HEK293 (cell line): Measurements from ENCODE around the gene ZSWIM3.

ENCODE experiments used
- CTCF ChIA-PET: fragments of 350-600 bp; formaldehyde crosslinking; extraction: SDS; loops from one replicate; lab custom pipeline; 2021; ENCODE audit warnings: antibody characterized with exemption; lab: Yijun Ruan, JAX
- POLR2A ChIA-PET: fragments of 300-600 bp; formaldehyde crosslinking; extraction: SDS; loops from one replicate; lab custom pipeline; 2020; ENCODE audit warnings: antibody characterized with exemption, inconsistent platforms; lab: Yijun Ruan, JAX
- H3K27ac ChIP-seq: fragments of 200-500 bp; sonication (Bioruptor generic); 2 replicates; pipeline ENCODE4 v1.5.1; 2014; ENCODE audit warnings: low read depth, low read length, control low read depth, inconsistent platforms; ENCODE audit errors: extremely low read depth
- H3K36me3 ChIP-seq, 2 experiments: fragments of 200-500 bp in 1 of 2; sonication (Bioruptor generic) in 1 of 2; 1 replicate in 1 of 2; 2 replicates in 1 of 2; pipeline ENCODE4 v1.5.1; 2014 to 2017; ENCODE audit warnings: inconsistent platforms in 2 of 2, low read length in 2 of 2; ENCODE audit not compliant: control insufficient read depth in 2 of 2, insufficient read depth in 1 of 2
- H3K4me1 ChIP-seq: fragments of 200-500 bp; sonication (Bioruptor generic); 2 replicates; pipeline ENCODE4 v1.5.1; 2014; ENCODE audit warnings: mild to moderate bottlenecking, low read length, inconsistent platforms; ENCODE audit not compliant: control insufficient read depth, insufficient read depth
- H3K4me3 ChIP-seq: 2 replicates; pipeline ENCODE4 v1.5.1; 2011; ENCODE audit warnings: low read depth, mild to moderate bottlenecking, control low read depth, low read length, moderate library complexity
- H3K9me3 ChIP-seq: fragments of 200-500 bp; sonication (Bioruptor generic); 2 replicates; pipeline ENCODE4 v1.5.1; 2014; ENCODE audit warnings: low read depth, low read length, inconsistent platforms; ENCODE audit not compliant: control insufficient read depth, insufficient read depth
- GLIS2 ChIP-seq: fragments of 450-650 bp; formaldehyde crosslinking; IDR thresholded peaks from 2 replicates; pipeline ENCODE4 v1.5.1; 2016; ENCODE audit warnings: missing biosample characterization, missing genetic modification characterization
- KLF1 ChIP-seq: fragments of 450-650 bp; formaldehyde crosslinking; IDR thresholded peaks from 2 replicates; pipeline ENCODE4 v1.5.1; 2016; ENCODE audit warnings: missing biosample characterization, missing genetic modification characterization
- MYNN ChIP-seq: fragments of 450-650 bp; formaldehyde crosslinking; IDR thresholded peaks from 2 replicates; pipeline ENCODE4 v1.5.1; 2016; ENCODE audit warnings: missing biosample characterization, missing genetic modification characterization, borderline replicate concordance
- REPIN1 ChIP-seq: fragments of 450-650 bp; formaldehyde crosslinking; IDR thresholded peaks from 2 replicates; pipeline ENCODE4 v1.5.1; 2017; ENCODE audit warnings: missing biosample characterization, missing genetic modification characterization, low read depth
- SETDB1 ChIP-seq: IDR thresholded peaks from one replicate; pipeline ENCODE4 v1.6.1; 2017; ENCODE audit warnings: mild to moderate bottlenecking, low read length, moderate library complexity, mixed read lengths; ENCODE audit not compliant: insufficient read length
- SP2 ChIP-seq: fragments of 450-650 bp; formaldehyde crosslinking; IDR thresholded peaks from 2 replicates; pipeline ENCODE4 v1.5.1; 2016; ENCODE audit warnings: missing biosample characterization, missing genetic modification characterization
- WT1 ChIP-seq: fragments of 450-650 bp; formaldehyde crosslinking; IDR thresholded peaks from 2 replicates; pipeline ENCODE4 v1.5.1; 2016; ENCODE audit warnings: missing biosample characterization, missing genetic modification characterization
- ZNF114 ChIP-seq: fragments of 450-650 bp; formaldehyde crosslinking; IDR thresholded peaks from 2 replicates; pipeline ENCODE4 v1.5.0; 2017; ENCODE audit warnings: missing biosample characterization, missing genetic modification characterization
- ZNF157 ChIP-seq: fragments of 450-650 bp; formaldehyde crosslinking; IDR thresholded peaks from 2 replicates; pipeline ENCODE4 v1.5.1; 2016; ENCODE audit warnings: missing biosample characterization, missing genetic modification characterization
- ZNF292 ChIP-seq: fragments of 450-650 bp; formaldehyde crosslinking; IDR thresholded peaks from 2 replicates; pipeline ENCODE4 v1.5.1; 2016; ENCODE audit warnings: low read depth, missing biosample characterization, missing genetic modification characterization, borderline replicate concordance
- ZNF302 ChIP-seq: fragments of 450-650 bp; formaldehyde crosslinking; IDR thresholded peaks from 2 replicates; pipeline ENCODE4 v1.5.1; 2016; ENCODE audit warnings: missing biosample characterization, missing genetic modification characterization, low read depth
- ZNF335 ChIP-seq: fragments of 450-650 bp; formaldehyde crosslinking; conservative IDR thresholded peaks from 2 replicates; pipeline ENCODE4 v1.5.1; 2016; ENCODE audit warnings: missing biosample characterization, missing genetic modification characterization
- ZNF354C ChIP-seq: fragments of 450-650 bp; formaldehyde crosslinking; IDR thresholded peaks from 2 replicates; pipeline ENCODE4 v1.5.1; 2016; ENCODE audit warnings: missing biosample characterization, missing genetic modification characterization, low read depth, borderline replicate concordance
- ZNF416 ChIP-seq: fragments of 450-650 bp; formaldehyde crosslinking; IDR thresholded peaks from 2 replicates; pipeline ENCODE4 v1.5.1; 2016; ENCODE audit warnings: missing biosample characterization, missing genetic modification characterization
- ZNF610 ChIP-seq: fragments of 450-650 bp; formaldehyde crosslinking; IDR thresholded peaks from 2 replicates; pipeline ENCODE4 v1.5.1; 2016; ENCODE audit warnings: missing biosample characterization, missing genetic modification characterization, borderline replicate concordance
- TF ChIP-seq, protein P1 (sequence below): fragments of 450-650 bp; formaldehyde crosslinking; IDR thresholded peaks from 2 replicates; pipeline ENCODE4 v1.5.1; 2016; ENCODE audit warnings: missing biosample characterization, missing genetic modification characterization
- TF ChIP-seq, protein P2 (sequence below): fragments of 450-650 bp; formaldehyde crosslinking; IDR thresholded peaks from 2 replicates; pipeline ENCODE4 v1.5.1; 2017; ENCODE audit warnings: missing biosample characterization, mild to moderate bottlenecking, missing genetic modification characterization, moderate library complexity
- TF ChIP-seq, protein P3 (sequence below): fragments of 450-650 bp; formaldehyde crosslinking; IDR thresholded peaks from 2 replicates; pipeline ENCODE4 v1.5.1; 2016; ENCODE audit warnings: missing biosample characterization, missing genetic modification characterization

Gene ZSWIM3

DNA sequence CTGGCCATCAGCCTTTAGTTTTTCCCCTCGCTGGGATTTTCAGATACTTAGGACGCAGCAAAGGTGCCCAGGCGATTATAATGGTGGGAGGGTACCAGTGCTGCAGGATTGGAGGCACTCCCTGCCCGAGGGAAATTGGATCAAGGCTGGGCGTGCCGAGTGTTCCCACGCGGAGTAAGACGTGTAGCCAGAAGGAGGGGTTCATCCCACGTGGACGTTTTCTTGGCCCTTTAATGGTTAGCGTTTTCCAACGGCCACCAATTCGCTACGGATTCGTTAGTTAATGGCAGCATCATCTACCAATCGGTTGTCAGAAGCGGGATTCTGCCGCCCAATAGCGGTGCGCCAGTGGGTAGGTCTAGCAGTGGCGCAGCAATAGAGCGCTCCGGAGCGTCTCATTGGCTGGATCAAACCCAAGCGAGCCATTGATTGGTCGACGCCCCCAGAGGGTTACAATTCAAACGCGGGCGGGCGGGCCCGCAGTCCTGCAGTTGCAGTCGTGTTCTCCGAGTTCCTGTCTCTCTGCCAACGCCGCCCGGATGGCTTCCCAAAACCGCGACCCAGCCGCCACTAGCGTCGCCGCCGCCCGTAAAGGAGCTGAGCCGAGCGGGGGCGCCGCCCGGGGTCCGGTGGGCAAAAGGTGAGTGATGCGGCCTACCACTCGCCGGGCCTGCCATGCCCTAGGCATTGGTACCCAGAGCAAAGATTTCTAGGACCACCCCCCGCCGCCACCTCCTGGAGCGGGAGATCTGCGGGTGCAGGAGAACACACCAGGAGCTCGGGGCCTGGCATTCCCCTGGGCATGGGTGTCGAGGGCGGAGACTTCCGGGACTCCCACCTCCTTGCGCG, 45.0 kb upstream of the ZSWIM3 start, which contains the start of gene UBE2C (continued):
- TF ChIP-seq ZNF157: no peak
- TF ChIP-seq ZNF354C (tag by site-specific recombination): no peak
- no peak for TF ChIP-seq ZNF114
- TF ChIP-seq, protein P1, sequence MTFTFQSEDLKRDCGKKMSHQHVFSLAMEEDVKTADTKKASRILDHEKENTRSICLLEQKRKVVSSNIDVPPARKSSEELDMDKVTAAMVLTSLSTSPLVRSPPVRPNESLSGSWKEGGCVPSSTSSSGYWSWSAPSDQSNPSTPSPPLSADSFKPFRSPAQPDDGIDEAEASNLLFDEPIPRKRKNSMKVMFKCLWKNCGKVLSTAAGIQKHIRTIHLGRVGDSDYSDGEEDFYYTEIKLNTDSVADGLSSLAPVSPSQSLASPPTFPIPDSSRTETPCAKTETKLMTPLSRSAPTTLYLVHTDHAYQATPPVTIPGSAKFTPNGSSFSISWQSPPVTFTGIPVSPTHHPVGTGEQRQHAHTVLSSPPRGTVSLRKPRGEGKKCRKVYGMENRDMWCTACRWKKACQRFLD (tag by site-specific recombination): no peak
- TF ChIP-seq ZNF416 (tag by site-specific recombination): no peak
- no peak for TF ChIP-seq ZNF610 (tag by site-specific recombination)
- TF ChIP-seq WT1 (tag by site-specific recombination): no peak
- peak; percentile 74 for TF ChIP-seq SETDB1
- TF ChIP-seq MYNN (tag by site-specific recombination): no peak

DNA sequence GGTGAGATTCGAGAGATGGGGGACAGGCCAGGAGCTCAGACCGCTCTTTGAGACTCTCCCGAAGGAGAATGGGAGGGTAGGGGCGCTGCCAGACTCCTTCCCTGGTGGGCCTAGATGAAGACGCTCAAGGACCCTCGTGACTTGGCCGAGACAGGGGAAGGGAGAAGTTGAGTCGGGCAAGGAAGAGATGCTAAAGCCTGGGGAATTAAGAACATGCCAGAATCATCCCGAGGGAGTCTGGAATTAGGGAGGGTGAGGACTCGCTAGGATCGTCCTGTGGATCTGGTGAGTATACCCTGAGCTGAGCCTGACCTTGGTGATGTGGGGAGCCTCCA, 44.4 kb upstream of the ZSWIM3 start:
- Histone ChIP-seq H3K9me3 (no peaks in the 10 kb centered on the region), H3K36me3 (peaks cover 5 to 81% of the 10 kb centered on the region in 2 experiments; a peak in 2 of 3 replicates), H3K4me1 (peaks cover 7% of the 10 kb centered on the region; the same call in 1 of the 2 replicates), H3K4me3 (peak overlapping the region; percentile 88), H3K27ac (peak overlapping the region; percentile 88)
- CTCF ChIA-PET: interaction anchor here (0.8 to 1.1 kb wide), 2 partner anchors 24 to 157 kb away, joined by 3 to 4 read pairs; no protein-coding TSS in a partner anchor
- POLR2A ChIA-PET: interaction anchor here (0.9 to 1.8 kb wide), 6 partner anchors 9 to 121 kb away, joined by 3 to 13 read pairs (median 4); partner anchors contain the start of genes PCIF1, SNX21 and ZSWIM1
- TF ChIP-seq, protein P2, sequence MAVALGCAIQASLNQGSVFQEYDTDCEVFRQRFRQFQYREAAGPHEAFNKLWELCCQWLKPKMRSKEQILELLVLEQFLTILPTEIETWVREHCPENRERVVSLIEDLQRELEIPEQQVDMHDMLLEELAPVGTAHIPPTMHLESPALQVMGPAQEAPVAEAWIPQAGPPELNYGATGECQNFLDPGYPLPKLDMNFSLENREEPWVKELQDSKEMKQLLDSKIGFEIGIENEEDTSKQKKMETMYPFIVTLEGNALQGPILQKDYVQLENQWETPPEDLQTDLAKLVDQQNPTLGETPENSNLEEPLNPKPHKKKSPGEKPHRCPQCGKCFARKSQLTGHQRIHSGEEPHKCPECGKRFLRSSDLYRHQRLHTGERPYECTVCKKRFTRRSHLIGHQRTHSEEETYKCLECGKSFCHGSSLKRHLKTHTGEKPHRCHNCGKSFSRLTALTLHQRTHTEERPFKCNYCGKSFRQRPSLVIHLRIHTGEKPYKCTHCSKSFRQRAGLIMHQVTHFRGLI (tag by site-specific recombination): no peak
- 0 out of 2 replicates have a peak, but pooled peaks have one; percentile 13 for TF ChIP-seq GLIS2 (tag by site-specific recombination)
- TF ChIP-seq REPIN1 (tag by site-specific recombination): no peak
- no peak for TF ChIP-seq ZNF302 (tag by site-specific recombination)
- peak; percentile 31; the same call in 1 of the 2 replicates for TF ChIP-seq ZNF335 (tag by site-specific recombination)

DNA sequence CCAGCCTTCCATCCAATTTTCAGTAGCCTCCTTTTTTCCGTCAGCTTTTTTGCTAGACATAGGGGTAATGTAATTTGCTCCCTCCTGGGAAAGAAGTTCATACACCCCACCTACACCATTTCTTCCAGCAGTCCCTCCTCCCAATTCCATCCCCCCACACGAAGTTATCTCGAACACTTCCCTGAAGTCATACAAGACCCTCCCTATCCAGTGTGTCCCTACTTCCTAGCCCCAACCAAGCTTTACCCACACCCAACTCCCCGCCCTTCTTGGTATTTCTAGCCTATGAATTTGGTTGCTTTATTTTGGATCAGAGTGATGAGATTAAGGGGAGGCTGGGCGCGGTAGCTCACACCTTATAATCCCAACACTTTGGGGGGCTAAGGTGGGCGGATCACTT, 43.9 kb upstream of the ZSWIM3 start:
- peak overlapping the region; percentile 88; the same call in 1 of the 2 replicates for H3K27ac ChIP-seq
- no peaks in the 10 kb centered on the region for H3K9me3 ChIP-seq
- POLR2A ChIA-PET: interaction anchor here (0.6 to 1.8 kb wide), 7 partner anchors 9 to 121 kb away, joined by 3 to 13 read pairs (median 3); partner anchors contain the start of genes PCIF1, SNX21 and ZSWIM1
- peaks cover 0 to 78% of the 10 kb centered on the region in 2 experiments; a peak in 2 of 3 replicates for H3K36me3 ChIP-seq
- peak overlapping the region; percentile 88 for H3K4me3 ChIP-seq
- peak; percentile 67 for TF ChIP-seq SP2
- peak; percentile 72 for TF ChIP-seq KLF1 (tag by site-specific recombination)
- no peak for TF ChIP-seq ZNF292 (tag by site-specific recombination)
- TF ChIP-seq, protein P3, sequence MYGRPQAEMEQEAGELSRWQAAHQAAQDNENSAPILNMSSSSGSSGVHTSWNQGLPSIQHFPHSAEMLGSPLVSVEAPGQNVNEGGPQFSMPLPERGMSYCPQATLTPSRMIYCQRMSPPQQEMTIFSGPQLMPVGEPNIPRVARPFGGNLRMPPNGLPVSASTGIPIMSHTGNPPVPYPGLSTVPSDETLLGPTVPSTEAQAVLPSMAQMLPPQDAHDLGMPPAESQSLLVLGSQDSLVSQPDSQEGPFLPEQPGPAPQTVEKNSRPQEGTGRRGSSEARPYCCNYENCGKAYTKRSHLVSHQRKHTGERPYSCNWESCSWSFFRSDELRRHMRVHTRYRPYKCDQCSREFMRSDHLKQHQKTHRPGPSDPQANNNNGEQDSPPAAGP (tag by site-specific recombination): peak; percentile 81
- TF ChIP-seq, all 188 proteins: peak for 3
- peaks cover 7% of the 10 kb centered on the region; the same call in 1 of the 2 replicates for H3K4me1 ChIP-seq
- CTCF ChIA-PET: interaction anchor here (0.8 to 1.1 kb wide), 2 partner anchors 24 to 156 kb away, joined by 3 to 4 read pairs; no protein-coding TSS in a partner anchor
